Ascending aorta (tissue), 2 donors: ENCODE results near the gene TPCN2. TPM values are rescaled to one million over a fixed set of nuclear protein-coding genes. Genes with fewer than 3 reads are reported as not detected.

Source experiments
- DNase-seq, 2 donors: peaks; one replicate each; pipeline ENCODE4 v3.0.0-alpha.2; 2019; ENCODE audit warnings: low spot score in 2 of 2
- H3K27ac ChIP-seq, 2 donors: fragments of 200-600 bp; sonication (generic); one replicate each; pipeline ENCODE4 v1.5.1; 2016 to 2017; ENCODE audit warnings: mild to moderate bottlenecking in 1 of 2
- H3K27me3 ChIP-seq: fragments of 200-600 bp; sonication (generic); one replicate; pipeline ENCODE4 v1.5.1; 2017
- H3K36me3 ChIP-seq, 2 donors: fragments of 200-600 bp; sonication (generic); one replicate each; pipeline ENCODE4 v1.5.1; 2016
- H3K4me1 ChIP-seq, 2 donors: fragments of 200-600 bp; sonication (generic); one replicate each; pipeline ENCODE4 v1.5.1; 2016 to 2017; ENCODE audit warnings: mild to moderate bottlenecking in 1 of 2
- H3K4me3 ChIP-seq, 2 donors: fragments of 200-600 bp; sonication (generic); one replicate each; pipeline ENCODE4 v1.5.1; 2016 to 2017; ENCODE audit warnings: mild to moderate bottlenecking in 1 of 2
- H3K9me3 ChIP-seq, 2 donors: fragments of 200-600 bp; sonication (generic); one replicate each; pipeline ENCODE4 v1.5.1; 2016
- intact Hi-C: fragments of 100-400 bp; cut with DNase I; formaldehyde crosslinking; loops from one replicate; pipeline ENCODE4 v1.15.1; 2023
- total RNA-seq: library from RNA; depleted of rRNA; stranded (reverse); fragments of >200 nt; gene quantifications from one replicate; pipeline ENCODE4 v1.1.0, GENCODE V29; 2016
- TF ChIP-seq, protein P1 (sequence below), 3 experiments: fragments of 200-600 bp in 2 of 3; fragments of 450-650 bp in 1 of 3; sonication (generic) in 2 of 3; IDR thresholded peaks; one replicate each; pipeline ENCODE4 v1.5.1; 2016 to 2019; ENCODE audit warnings: antibody characterized with exemption in 3 of 3, mild to moderate bottlenecking in 1 of 3, moderate library complexity in 1 of 3

TPCN2 gene
- total RNA-seq, 1 donor from 2014 or later, result 24.9 TPM

DNA sequence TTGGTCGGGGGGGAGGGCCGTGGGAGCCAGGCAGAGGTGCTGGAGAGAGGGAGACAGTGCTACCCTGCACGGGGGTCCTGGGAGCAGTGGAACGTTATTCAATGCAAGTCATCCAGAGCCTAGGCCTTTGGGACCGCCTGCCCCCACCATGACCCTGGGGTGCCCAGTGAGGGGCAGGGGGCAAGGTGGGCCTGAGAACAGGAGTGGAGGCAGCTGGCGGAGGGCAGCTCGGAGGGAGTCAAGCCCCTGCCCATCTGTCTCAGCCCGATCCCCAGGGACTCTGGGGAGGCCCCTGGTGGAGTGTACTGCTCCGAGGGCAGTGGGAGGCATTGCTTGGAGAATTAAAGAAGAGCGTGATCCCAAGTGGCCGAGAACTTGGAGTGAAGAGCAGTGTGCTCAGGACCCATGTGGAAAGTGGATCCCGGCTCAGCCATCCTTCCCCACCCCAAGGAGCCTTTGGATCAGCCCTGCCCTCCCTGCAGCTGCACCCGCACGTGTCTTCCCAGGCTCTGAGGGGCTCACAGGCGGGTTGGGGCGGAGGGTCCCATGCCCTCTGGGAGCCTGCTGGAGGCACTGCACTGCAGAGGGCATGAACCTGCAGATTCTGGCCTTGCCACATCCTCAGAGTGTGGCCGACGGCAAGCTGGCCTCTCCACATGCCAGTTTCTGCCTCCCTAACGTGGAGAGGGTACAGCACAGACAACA is 73.0 kb downstream of the TPCN2 start:
- Histone ChIP-seq H3K27ac (peak overlapping the region; percentile 42 to 79), H3K36me3 (no peaks in the 10 kb centered on the region), H3K4me1 (peaks cover 14 to 26% of the 10 kb centered on the region in 2 donors), H3K27me3 (no peaks in the 10 kb centered on the region), H3K4me3 (no peak overlapping the region), H3K9me3 (no peaks in the 10 kb centered on the region)
- intact Hi-C loops, result no loop called here
- TF ChIP-seq, protein P1, sequence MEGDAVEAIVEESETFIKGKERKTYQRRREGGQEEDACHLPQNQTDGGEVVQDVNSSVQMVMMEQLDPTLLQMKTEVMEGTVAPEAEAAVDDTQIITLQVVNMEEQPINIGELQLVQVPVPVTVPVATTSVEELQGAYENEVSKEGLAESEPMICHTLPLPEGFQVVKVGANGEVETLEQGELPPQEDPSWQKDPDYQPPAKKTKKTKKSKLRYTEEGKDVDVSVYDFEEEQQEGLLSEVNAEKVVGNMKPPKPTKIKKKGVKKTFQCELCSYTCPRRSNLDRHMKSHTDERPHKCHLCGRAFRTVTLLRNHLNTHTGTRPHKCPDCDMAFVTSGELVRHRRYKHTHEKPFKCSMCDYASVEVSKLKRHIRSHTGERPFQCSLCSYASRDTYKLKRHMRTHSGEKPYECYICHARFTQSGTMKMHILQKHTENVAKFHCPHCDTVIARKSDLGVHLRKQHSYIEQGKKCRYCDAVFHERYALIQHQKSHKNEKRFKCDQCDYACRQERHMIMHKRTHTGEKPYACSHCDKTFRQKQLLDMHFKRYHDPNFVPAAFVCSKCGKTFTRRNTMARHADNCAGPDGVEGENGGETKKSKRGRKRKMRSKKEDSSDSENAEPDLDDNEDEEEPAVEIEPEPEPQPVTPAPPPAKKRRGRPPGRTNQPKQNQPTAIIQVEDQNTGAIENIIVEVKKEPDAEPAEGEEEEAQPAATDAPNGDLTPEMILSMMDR (IDR thresholded peaks at IDR 0.05), result no peak
- no peak for DNase-seq

DNA sequence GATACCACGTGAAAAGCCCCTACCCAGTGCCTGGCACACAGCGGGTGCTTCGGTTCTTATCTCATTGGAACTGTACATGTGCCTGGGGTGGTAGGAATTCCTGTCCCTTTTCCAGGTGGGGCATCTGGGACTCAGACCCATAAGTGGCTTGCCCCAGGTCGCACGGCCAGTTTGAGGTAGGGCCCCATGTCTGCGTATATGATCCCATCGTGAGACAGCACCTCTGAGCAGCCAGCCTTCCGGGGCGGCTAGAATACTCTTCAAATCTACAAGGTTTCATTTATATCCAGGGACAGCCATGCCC is 73.5 kb downstream of the TPCN2 start:
- peak overlapping the region; percentile 42 to 79 for H3K27ac ChIP-seq
- H3K4me3 ChIP-seq, result no peak overlapping the region
- TF ChIP-seq, protein P1 (IDR thresholded peaks at IDR 0.05), result no peak
- intact Hi-C loops, result no loop called here
- no peaks in the 10 kb centered on the region for H3K9me3 ChIP-seq
- no peak for DNase-seq
- peaks cover 14 to 31% of the 10 kb centered on the region in 2 donors for H3K4me1 ChIP-seq
- no peaks in the 10 kb centered on the region for H3K36me3 ChIP-seq
- no peaks in the 10 kb centered on the region for H3K27me3 ChIP-seq

DNA sequence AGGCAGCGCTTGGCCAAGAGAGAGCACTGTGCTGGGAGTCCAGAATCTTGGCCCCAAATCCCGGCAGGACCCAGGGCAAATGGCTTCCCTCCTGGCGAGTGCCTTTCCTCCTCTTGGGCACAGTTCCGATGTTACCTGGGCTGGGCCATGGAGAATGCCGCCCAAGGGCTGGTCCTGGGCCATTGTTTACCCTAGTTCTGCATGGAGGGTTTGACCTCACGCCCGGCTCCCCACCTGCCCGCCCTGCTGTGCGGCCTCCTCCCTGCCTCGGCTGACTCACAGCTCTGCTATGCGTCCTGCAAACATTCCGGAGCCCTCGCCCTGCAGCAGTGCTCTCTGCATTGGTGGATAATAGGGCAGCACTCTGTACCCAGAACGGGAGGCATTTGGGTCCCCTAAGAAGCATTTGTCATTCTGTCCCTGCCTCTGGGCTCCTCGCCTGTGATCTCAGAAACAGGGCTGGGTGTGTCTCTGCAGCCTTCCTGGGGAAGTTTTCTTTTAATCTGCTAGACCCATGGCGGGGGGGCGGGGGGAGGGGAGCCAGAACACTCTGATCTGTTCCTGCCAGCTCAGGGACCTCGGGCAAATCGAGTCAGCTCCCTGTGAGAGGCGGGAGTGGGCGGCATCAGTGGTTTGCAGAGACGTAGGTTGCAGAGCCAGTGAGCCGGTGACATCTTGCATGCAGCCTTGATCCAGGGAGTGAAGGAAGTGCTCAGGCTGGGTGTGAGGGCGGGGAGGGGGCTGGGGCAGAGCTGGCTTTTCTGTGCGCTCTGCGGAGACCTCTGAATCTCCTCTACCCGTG is 74.1 kb downstream of the TPCN2 start:
- TF ChIP-seq, protein P1 (IDR thresholded peaks at IDR 0.05), result no peak
- intact Hi-C loops, result no loop called here
- H3K27me3 ChIP-seq, result no peaks in the 10 kb centered on the region

DNA sequence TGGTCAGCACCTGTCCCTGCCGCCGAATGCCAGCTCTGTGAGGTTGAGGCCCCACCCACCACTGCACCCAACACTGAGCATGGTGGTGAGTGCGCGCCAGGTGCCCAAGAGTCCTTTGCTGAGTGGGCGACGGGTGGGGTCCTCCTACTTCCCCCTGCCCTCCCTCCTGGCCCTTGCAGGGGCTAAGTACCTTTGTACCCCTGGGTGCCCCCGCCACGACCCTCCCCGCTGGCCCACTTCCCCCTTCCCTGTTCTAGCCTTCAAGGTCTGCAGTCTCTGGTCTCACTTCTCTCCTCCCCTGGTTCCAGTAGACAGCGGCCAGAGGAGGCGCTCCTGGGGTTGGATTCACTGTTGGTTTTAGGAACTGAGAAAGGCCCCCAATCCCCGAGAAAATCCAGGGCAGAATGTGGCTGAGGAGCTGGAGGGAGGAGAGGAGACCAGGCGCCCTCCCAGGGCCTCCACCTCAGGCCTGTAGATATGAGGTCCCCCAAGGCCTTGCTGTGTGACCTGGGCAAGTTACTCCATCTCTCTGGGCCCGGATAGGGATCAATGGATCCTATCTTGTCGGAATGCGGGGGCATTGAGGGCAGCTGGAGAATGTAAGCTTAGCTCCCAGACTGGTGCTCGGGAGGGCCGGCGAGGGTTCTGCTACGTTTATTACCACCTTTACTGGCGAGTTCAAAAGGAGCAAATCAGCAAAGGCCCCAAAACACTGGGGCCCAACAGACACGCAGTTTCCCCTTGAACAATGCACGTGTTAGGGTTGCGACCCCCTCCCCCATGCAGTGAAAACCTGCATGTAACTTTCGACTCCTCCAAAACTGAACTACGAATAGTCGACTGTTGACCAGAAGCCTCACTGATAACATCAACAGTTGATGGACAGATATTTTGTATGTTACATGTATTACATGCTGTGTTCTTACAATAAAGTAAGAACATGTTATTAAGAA is 75.1 kb downstream of the TPCN2 start:
- H3K4me3 ChIP-seq, result peak overlapping the region in 1 of 2 donors; percentile 4
- TF ChIP-seq, protein P1 (IDR thresholded peaks at IDR 0.05), result no peak
- no peak for DNase-seq
- no peaks in the 10 kb centered on the region for H3K9me3 ChIP-seq
- intact Hi-C loops, result no loop called here
- H3K36me3 ChIP-seq, result no peaks in the 10 kb centered on the region
- peaks cover 14 to 36% of the 10 kb centered on the region in 2 donors for H3K4me1 ChIP-seq
- H3K27ac ChIP-seq, result peak overlapping the region in 1 of 2 donors; percentile 79
- H3K27me3 ChIP-seq, result no peaks in the 10 kb centered on the region

More for the DNA sequence above, 74.1 kb downstream of the TPCN2 start:
- Histone ChIP-seq H3K4me3 (peak overlapping the region in 1 of 2 donors; percentile 4), H3K36me3 (no peaks in the 10 kb centered on the region), H3K4me1 (peaks cover 14 to 36% of the 10 kb centered on the region in 2 donors), H3K27ac (peak overlapping the region; percentile 42 to 79), H3K9me3 (no peaks in the 10 kb centered on the region)
- DNase-seq, result peak in 1 of 2 donors; percentile 89

DNA sequence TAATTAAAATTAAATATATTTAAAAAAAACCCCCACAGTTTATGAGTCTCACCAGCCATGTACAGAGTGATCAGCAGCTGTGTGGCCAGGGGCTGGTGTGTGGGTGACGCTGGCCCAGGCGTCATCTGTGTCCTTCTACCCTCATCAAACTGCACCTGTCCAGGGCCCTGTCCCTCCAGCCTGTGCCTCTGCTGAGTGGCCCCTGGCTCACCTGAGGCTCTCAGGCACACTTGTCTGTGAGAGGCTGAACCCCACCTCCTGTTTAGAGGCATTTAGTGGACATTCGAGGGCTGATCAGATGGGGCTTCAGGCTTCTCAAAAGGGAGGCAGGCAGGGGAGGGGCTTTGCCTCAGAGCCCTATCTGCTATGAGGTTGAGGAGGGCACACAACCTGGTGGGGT is 77.1 kb downstream of the TPCN2 start:
- no peak for DNase-seq
- Histone ChIP-seq H3K27ac (peak overlapping the region; percentile 65 to 67), H3K4me3 (no peak overlapping the region), H3K36me3 (no peaks in the 10 kb centered on the region), H3K4me1 (peaks cover 14 to 40% of the 10 kb centered on the region in 2 donors), H3K9me3 (no peaks in the 10 kb centered on the region), H3K27me3 (no peaks in the 10 kb centered on the region)
- intact Hi-C loops, result no loop called here
- TF ChIP-seq, protein P1 (IDR thresholded peaks at IDR 0.05), result no peak
